WTC11 (cell line): ENCODE measurements around the gene ABCA13. TPM values are rescaled to one million over a fixed set of nuclear protein-coding genes. Genes with fewer than 3 reads are reported as not detected.

ENCODE experiments used
- ATAC-seq: fragments of 200-7000 bp; cut with Tn5 transposase; 2 replicates; pipeline ENCODE4 v1.10.0; 2021; ENCODE audit warnings: mild to moderate bottlenecking, moderate library complexity
- CTCF ChIA-PET: fragments of 300-600 bp; sonication (Branson Sonifier 250); formaldehyde crosslinking; loops from one replicate; lab custom pipeline; 2021; ENCODE audit warnings: antibody characterized with exemption; lab: Charles Lee
- POLR2A ChIA-PET: fragments of 350-600 bp; sonication (Branson Sonifier 250); formaldehyde crosslinking; loops from one replicate; lab custom pipeline; 2021; ENCODE audit warnings: antibody characterized with exemption; lab: Charles Lee
- DNase-seq: peaks from one replicate; pipeline ENCODE4 v3.0.0; 2021; ENCODE audit warnings: low spot score
- H3K27ac Mint-ChIP-seq: 2 replicates; pipeline ENCODE4 v1.8.0; 2021; ENCODE audit warnings: mixed read lengths
- H3K27me3 Mint-ChIP-seq: 2 replicates; pipeline ENCODE4 v1.8.0; 2021; ENCODE audit warnings: low read depth, mild to moderate bottlenecking, moderate library complexity, mixed read lengths
- H3K36me3 Mint-ChIP-seq: 2 replicates; pipeline ENCODE4 v1.8.0; 2021; ENCODE audit warnings: mixed read lengths
- H3K4me1 Mint-ChIP-seq: 2 replicates; pipeline ENCODE4 v1.8.0; 2022; ENCODE audit warnings: mixed read lengths
- H3K4me3 Mint-ChIP-seq: 2 replicates; pipeline ENCODE4 v1.8.0; 2021; ENCODE audit warnings: mild to moderate bottlenecking, moderate library complexity, mixed read lengths
- H3K9me3 Mint-ChIP-seq: 2 replicates; pipeline ENCODE4 v1.8.0; 2021; ENCODE audit warnings: mixed read lengths
- AFF4 ChIP-seq: sonication (generic); formaldehyde crosslinking; IDR thresholded peaks from 2 replicates; pipeline ENCODE4 v1.8.1; 2023; ENCODE audit warnings: mild to moderate bottlenecking, missing genetic modification reagents, borderline replicate concordance
- AR ChIP-seq: fragments of 250-450 bp; sonication (Bioruptor Pico); IDR thresholded peaks from 2 replicates; pipeline ENCODE4 v1.9.0; 2021; ENCODE audit warnings: mild to moderate bottlenecking
- ATF1 ChIP-seq: sonication (generic); formaldehyde crosslinking; IDR thresholded peaks from 2 replicates; pipeline ENCODE4 v1.8.1; 2023; ENCODE audit warnings: mild to moderate bottlenecking, moderate library complexity, missing genetic modification reagents
- CDX4 ChIP-seq: fragments of 250-450 bp; sonication (Bioruptor Pico); IDR thresholded peaks from 2 replicates; pipeline ENCODE4 v1.9.0; 2021; ENCODE audit warnings: moderate library complexity, mild to moderate bottlenecking, inconsistent platforms, borderline replicate concordance
- CREM ChIP-seq: sonication (generic); formaldehyde crosslinking; IDR thresholded peaks from 2 replicates; pipeline ENCODE4 v1.8.1; 2022; ENCODE audit warnings: mild to moderate bottlenecking, missing genetic modification reagents, moderate library complexity
- FOXP1 ChIP-seq: sonication (generic); formaldehyde crosslinking; IDR thresholded peaks from 2 replicates; pipeline ENCODE4 v1.8.0; 2022; ENCODE audit warnings: missing genetic modification reagents, mild to moderate bottlenecking, moderate library complexity, borderline replicate concordance
- HMGXB4 ChIP-seq: sonication (generic); formaldehyde crosslinking; IDR thresholded peaks from 2 replicates; pipeline ENCODE4 v1.8.1; 2023; ENCODE audit warnings: mild to moderate bottlenecking, moderate library complexity, missing genetic modification reagents
- IRF1 ChIP-seq: sonication (generic); formaldehyde crosslinking; IDR thresholded peaks from 2 replicates; pipeline ENCODE4 v1.8.0; 2023; ENCODE audit warnings: missing genetic modification reagents
- JAZF1 ChIP-seq: fragments of 250-450 bp; sonication (Bioruptor Pico); IDR thresholded peaks from 2 replicates; pipeline ENCODE4 v1.9.0; 2021; ENCODE audit warnings: moderate library complexity, mild to moderate bottlenecking, inconsistent platforms
- JUN ChIP-seq: sonication (generic); formaldehyde crosslinking; IDR thresholded peaks from 2 replicates; pipeline ENCODE4 v1.8.0; 2023; ENCODE audit warnings: mild to moderate bottlenecking, missing genetic modification reagents
- MLX ChIP-seq: sonication (generic); formaldehyde crosslinking; IDR thresholded peaks from 2 replicates; pipeline ENCODE4 v1.8.1; 2023; ENCODE audit warnings: mild to moderate bottlenecking, missing genetic modification reagents, moderate library complexity
- MXD4 ChIP-seq: fragments of 250-450 bp; sonication (Bioruptor Pico); IDR thresholded peaks from 2 replicates; pipeline ENCODE4 v1.8.0; 2021; ENCODE audit warnings: mild to moderate bottlenecking, moderate library complexity, borderline replicate concordance
- PREB ChIP-seq: sonication (generic); formaldehyde crosslinking; IDR thresholded peaks from 2 replicates; pipeline ENCODE4 v1.8.1; 2022; ENCODE audit warnings: mild to moderate bottlenecking, missing genetic modification reagents, moderate library complexity, borderline replicate concordance
- SMAD4 ChIP-seq: sonication (generic); formaldehyde crosslinking; IDR thresholded peaks from 2 replicates; pipeline ENCODE4 v1.8.0; 2022; ENCODE audit warnings: mild to moderate bottlenecking, missing genetic modification reagents
- USF2 ChIP-seq: sonication (generic); formaldehyde crosslinking; IDR thresholded peaks from 2 replicates; pipeline ENCODE4 v1.8.1; 2023; ENCODE audit warnings: mild to moderate bottlenecking, missing genetic modification reagents, moderate library complexity
- ZBTB21 ChIP-seq: sonication (generic); formaldehyde crosslinking; IDR thresholded peaks from 2 replicates; pipeline ENCODE4 v1.8.1; 2023; ENCODE audit warnings: mild to moderate bottlenecking, missing genetic modification reagents, borderline replicate concordance
- ZMAT4 ChIP-seq: fragments of 250-450 bp; sonication (Bioruptor Pico); IDR thresholded peaks from 2 replicates; pipeline ENCODE4 v1.9.0; 2021; ENCODE audit warnings: mild to moderate bottlenecking
- ZNF317 ChIP-seq: sonication (generic); formaldehyde crosslinking; IDR thresholded peaks from 2 replicates; pipeline ENCODE4 v1.8.1; 2023; ENCODE audit warnings: low read depth, mild to moderate bottlenecking, moderate library complexity, missing genetic modification reagents, borderline replicate concordance
- ZNF512 ChIP-seq: sonication (generic); formaldehyde crosslinking; IDR thresholded peaks from 2 replicates; pipeline ENCODE4 v1.8.1; 2022; ENCODE audit warnings: missing genetic modification reagents, borderline replicate concordance
- total RNA-seq: library from RNA; stranded (reverse); gene quantifications from 3 replicates; pipeline ENCODE4 v1.2.3, GENCODE V29; 2021

Gene ABCA13
- total RNA-seq, 1 experiment from 2014 or later = 0.04 TPM

GRCh38 chr7:48658138-48658537, 486.9 kb downstream of the ABCA13 start (continued):
- TF ChIP-seq MLX (CRISPR knock-in tag) (no peak), SMAD4 (CRISPR knock-in tag) (no peak), CDX4 (CRISPR knock-in tag) (no peak), ATF1 (CRISPR knock-in tag) (no peak), MXD4 (CRISPR knock-in tag) (no peak), AR (CRISPR knock-in tag) (no peak), HMGXB4 (CRISPR knock-in tag) (no peak)

- POLR2A ChIA-PET = no interaction called here
- H3K27ac Mint-ChIP-seq = no peak overlapping the region
- H3K36me3 Mint-ChIP-seq = no peaks in the 10 kb centered on the region
- H3K4me1 Mint-ChIP-seq = no peaks in the 10 kb centered on the region
- CTCF ChIA-PET = no interaction called here
- H3K4me3 Mint-ChIP-seq = no peak overlapping the region
- H3K27me3 Mint-ChIP-seq = no peaks in the 10 kb centered on the region
- H3K9me3 Mint-ChIP-seq = peaks cover 26% of the 10 kb centered on the region
- DNase-seq (no peak), ATAC-seq (no peak)
- TF ChIP-seq IRF1 (no peak), ZMAT4 (CRISPR knock-in tag) (no peak), FOXP1 (CRISPR knock-in tag) (no peak), JAZF1 (CRISPR knock-in tag) (no peak), CREM (no peak), AFF4 (CRISPR knock-in tag) (no peak), ZNF317 (no peak), ZBTB21 (CRISPR knock-in tag) (no peak), PREB (no peak), JUN (CRISPR knock-in tag) (no peak), ZNF512 (CRISPR knock-in tag) (no peak), USF2 (no peak)
These were observed 489.1 kb downstream of the ABCA13 start for GRCh38 chr7:48660306-48660870.
